Liver (tissue), 9 donors: ENCODE data around the gene ZNF860. TPM values are rescaled to one million over a fixed set of nuclear protein-coding genes. Genes with fewer than 3 reads are reported as not detected.

Experiments
- DNase-seq: peaks from one replicate; pipeline ENCODE4 v3.0.0-alpha.2; 2017; ENCODE audit warnings: low spot score
- H3K27ac ChIP-seq, 2 donors: one replicate each; pipeline ENCODE4 v1.7.0; 2013; ENCODE audit warnings: inconsistent platforms in 2 of 2, low read length in 2 of 2, control low read depth in 1 of 2, low read depth in 1 of 2, mild to moderate bottlenecking in 1 of 2
- H3K27me3 ChIP-seq, 4 donors: one replicate each; pipeline versions ENCODE4 v1.6.1 to v1.7.0; 2013; ENCODE audit warnings: low read length in 3 of 4, inconsistent platforms in 1 of 4, mild to moderate bottlenecking in 1 of 4, moderate library complexity in 1 of 4; ENCODE audit not compliant: control insufficient read depth in 4 of 4, insufficient read depth in 4 of 4
- H3K36me3 ChIP-seq, 4 donors: one replicate each; pipeline versions ENCODE4 v1.6.1 to v1.7.0; 2013; ENCODE audit warnings: low read length in 3 of 4, mild to moderate bottlenecking in 3 of 4, low read depth in 1 of 4, moderate library complexity in 1 of 4; ENCODE audit not compliant: control insufficient read depth in 4 of 4, insufficient read depth in 3 of 4
- H3K4me1 ChIP-seq, 4 donors: one replicate each; pipeline versions ENCODE4 v1.6.1 to v1.7.0; 2013; ENCODE audit warnings: low read length in 3 of 4, mild to moderate bottlenecking in 3 of 4, moderate library complexity in 1 of 4; ENCODE audit not compliant: control insufficient read depth in 4 of 4, insufficient read depth in 4 of 4
- H3K4me3 ChIP-seq, 3 donors: one replicate each; pipeline versions ENCODE4 v1.6.1 to v1.7.0; 2013; ENCODE audit warnings: low read length in 3 of 3, control low read depth in 1 of 3, low read depth in 1 of 3, mild to moderate bottlenecking in 1 of 3
- H3K9ac ChIP-seq, 2 donors: one replicate each; pipeline ENCODE4 v1.7.0; 2013; ENCODE audit warnings: low read length in 2 of 2, mild to moderate bottlenecking in 2 of 2, moderate library complexity in 2 of 2, control low read depth in 1 of 2, low read depth in 1 of 2
- H3K9me3 ChIP-seq, 4 donors: one replicate each; pipeline versions ENCODE4 v1.6.1 to v1.7.0; 2013; ENCODE audit warnings: low read length in 3 of 4; ENCODE audit not compliant: control insufficient read depth in 4 of 4
- EGR1 ChIP-seq, 2 donors: IDR thresholded peaks; 2 replicates each; pipeline ENCODE4 v1.6.1; 2016 to 2018; ENCODE audit warnings: antibody characterized with exemption in 2 of 2, low read depth in 2 of 2
- FOXA1 ChIP-seq: IDR thresholded peaks from 2 replicates; pipeline ENCODE4 v1.6.1; 2016; ENCODE audit warnings: antibody characterized with exemption
- FOXA2 ChIP-seq: IDR thresholded peaks from 2 replicates; pipeline ENCODE4 v1.6.1; 2016; ENCODE audit warnings: antibody characterized with exemption
- GABPA ChIP-seq, 2 donors: IDR thresholded peaks in 1 of 2; conservative IDR thresholded peaks in 1 of 2; 2 replicates each; pipeline ENCODE4 v1.6.1; 2016; ENCODE audit warnings: antibody characterized with exemption in 2 of 2, mild to moderate bottlenecking in 1 of 2, moderate library complexity in 1 of 2
- HNF4A ChIP-seq, 2 donors: conservative IDR thresholded peaks; 2 replicates each; pipeline ENCODE4 v1.6.1; 2016; ENCODE audit warnings: antibody characterized with exemption in 2 of 2, mild to moderate bottlenecking in 2 of 2
- HNF4G ChIP-seq: IDR thresholded peaks from 2 replicates; pipeline ENCODE4 v1.6.1; 2016; ENCODE audit warnings: antibody characterized with exemption
- JUND ChIP-seq, 2 donors: IDR thresholded peaks; 2 replicates each; pipeline ENCODE4 v1.6.1; 2016; ENCODE audit warnings: antibody characterized with exemption in 2 of 2
- NR2F2 ChIP-seq: IDR thresholded peaks from 2 replicates; pipeline ENCODE4 v1.6.1; 2016; ENCODE audit warnings: antibody characterized with exemption
- RAD21 ChIP-seq, 2 donors: IDR thresholded peaks; 2 replicates each; pipeline ENCODE4 v1.6.1; 2016; ENCODE audit warnings: antibody characterized with exemption in 2 of 2, mild to moderate bottlenecking in 2 of 2
- RXRA ChIP-seq, 2 donors: IDR thresholded peaks; 2 replicates each; pipeline ENCODE4 v1.6.1; 2017 to 2018; ENCODE audit warnings: antibody characterized with exemption in 2 of 2, mild to moderate bottlenecking in 1 of 2
- SP1 ChIP-seq: IDR thresholded peaks from 2 replicates; pipeline ENCODE4 v1.6.1; 2018; ENCODE audit warnings: antibody characterized with exemption, mild to moderate bottlenecking
- YY1 ChIP-seq: IDR thresholded peaks from 2 replicates; pipeline ENCODE4 v1.6.1; 2016; ENCODE audit warnings: antibody characterized with exemption, mild to moderate bottlenecking
- WGBS: extraction: QIAGEN DNeasy Blood & Tissue Kit; methylation state at CpG from one replicate; pipeline ENCODE4 v1.1.7; 2013; 5-methylcytosine and 5-hydroxymethylcytosine counted together
- polyA plus RNA-seq, 2 donors: library from polyadenylated mRNA; stranded (reverse) in 1 of 2; unstranded in 1 of 2; fragments of 200-250 nt in 1 of 2; fragments of >200 nt in 1 of 2; fragmentation: Nextera tagmentation in 1 of 2; extraction: Ambion mirVana in 1 of 2; gene quantifications; one replicate each; pipeline versions ENCODE4 v1.2.1 to v1.2.3, GENCODE V29; 2013 to 2015
- total RNA-seq, 2 donors: library from RNA; depleted of rRNA; stranded (reverse); fragments of >200 nt; gene quantifications; one replicate each; pipeline ENCODE4 v1.2.3, GENCODE V29; 2014
- TF ChIP-seq, protein P1 (sequence below): IDR thresholded peaks from 2 replicates; pipeline ENCODE4 v1.6.1; 2016; ENCODE audit warnings: antibody characterized with exemption, mild to moderate bottlenecking
- TF ChIP-seq, protein P2 (sequence below): fragments of 150-350 bp; IDR thresholded peaks from 2 replicates; pipeline ENCODE4 v1.5.1; 2017; ENCODE audit warnings: improper control_type of control experiment, low read depth, low read length; ENCODE audit not compliant: missing input control
- TF ChIP-seq, protein P3 (sequence below): IDR thresholded peaks from 2 replicates; pipeline ENCODE4 v1.6.1; 2016; ENCODE audit warnings: antibody characterized with exemption
- TF ChIP-seq, protein P4 (sequence below): IDR thresholded peaks from 2 replicates; pipeline ENCODE4 v1.6.1; 2016; ENCODE audit warnings: antibody characterized with exemption
- donor health status: healthy.
- donor health status: healthy.
- donor health status: healthy.
- donor health status: healthy.
- donor health status: healthy.

ZNF860 gene
- total and polyA plus RNA-seq, 4 donors, result 0.10 to 0.42 (median 0.17) TPM; not detected in 1

DNA sequence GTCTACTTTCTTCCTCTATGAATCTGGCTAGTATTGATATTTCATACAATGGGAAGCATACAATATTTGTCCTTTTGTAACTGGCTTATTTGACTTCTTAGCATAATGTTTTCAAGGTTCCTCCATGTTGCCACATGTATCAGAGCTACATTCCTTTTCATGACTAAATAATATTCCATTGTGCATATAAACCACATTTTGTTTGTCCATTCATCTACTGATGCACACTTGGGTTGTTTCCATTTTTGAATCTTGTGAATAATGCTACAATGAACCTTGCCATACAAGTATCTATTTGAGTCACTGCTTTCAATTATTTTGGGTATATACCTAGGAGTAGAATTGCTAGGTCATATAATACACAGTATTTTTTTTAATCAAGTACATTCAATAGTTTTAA is 38.5 kb upstream of the ZNF860 start:
- TF ChIP-seq, protein P1, sequence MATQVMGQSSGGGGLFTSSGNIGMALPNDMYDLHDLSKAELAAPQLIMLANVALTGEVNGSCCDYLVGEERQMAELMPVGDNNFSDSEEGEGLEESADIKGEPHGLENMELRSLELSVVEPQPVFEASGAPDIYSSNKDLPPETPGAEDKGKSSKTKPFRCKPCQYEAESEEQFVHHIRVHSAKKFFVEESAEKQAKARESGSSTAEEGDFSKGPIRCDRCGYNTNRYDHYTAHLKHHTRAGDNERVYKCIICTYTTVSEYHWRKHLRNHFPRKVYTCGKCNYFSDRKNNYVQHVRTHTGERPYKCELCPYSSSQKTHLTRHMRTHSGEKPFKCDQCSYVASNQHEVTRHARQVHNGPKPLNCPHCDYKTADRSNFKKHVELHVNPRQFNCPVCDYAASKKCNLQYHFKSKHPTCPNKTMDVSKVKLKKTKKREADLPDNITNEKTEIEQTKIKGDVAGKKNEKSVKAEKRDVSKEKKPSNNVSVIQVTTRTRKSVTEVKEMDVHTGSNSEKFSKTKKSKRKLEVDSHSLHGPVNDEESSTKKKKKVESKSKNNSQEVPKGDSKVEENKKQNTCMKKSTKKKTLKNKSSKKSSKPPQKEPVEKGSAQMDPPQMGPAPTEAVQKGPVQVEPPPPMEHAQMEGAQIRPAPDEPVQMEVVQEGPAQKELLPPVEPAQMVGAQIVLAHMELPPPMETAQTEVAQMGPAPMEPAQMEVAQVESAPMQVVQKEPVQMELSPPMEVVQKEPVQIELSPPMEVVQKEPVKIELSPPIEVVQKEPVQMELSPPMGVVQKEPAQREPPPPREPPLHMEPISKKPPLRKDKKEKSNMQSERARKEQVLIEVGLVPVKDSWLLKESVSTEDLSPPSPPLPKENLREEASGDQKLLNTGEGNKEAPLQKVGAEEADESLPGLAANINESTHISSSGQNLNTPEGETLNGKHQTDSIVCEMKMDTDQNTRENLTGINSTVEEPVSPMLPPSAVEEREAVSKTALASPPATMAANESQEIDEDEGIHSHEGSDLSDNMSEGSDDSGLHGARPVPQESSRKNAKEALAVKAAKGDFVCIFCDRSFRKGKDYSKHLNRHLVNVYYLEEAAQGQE, result no peak
- TF ChIP-seq, protein P2, sequence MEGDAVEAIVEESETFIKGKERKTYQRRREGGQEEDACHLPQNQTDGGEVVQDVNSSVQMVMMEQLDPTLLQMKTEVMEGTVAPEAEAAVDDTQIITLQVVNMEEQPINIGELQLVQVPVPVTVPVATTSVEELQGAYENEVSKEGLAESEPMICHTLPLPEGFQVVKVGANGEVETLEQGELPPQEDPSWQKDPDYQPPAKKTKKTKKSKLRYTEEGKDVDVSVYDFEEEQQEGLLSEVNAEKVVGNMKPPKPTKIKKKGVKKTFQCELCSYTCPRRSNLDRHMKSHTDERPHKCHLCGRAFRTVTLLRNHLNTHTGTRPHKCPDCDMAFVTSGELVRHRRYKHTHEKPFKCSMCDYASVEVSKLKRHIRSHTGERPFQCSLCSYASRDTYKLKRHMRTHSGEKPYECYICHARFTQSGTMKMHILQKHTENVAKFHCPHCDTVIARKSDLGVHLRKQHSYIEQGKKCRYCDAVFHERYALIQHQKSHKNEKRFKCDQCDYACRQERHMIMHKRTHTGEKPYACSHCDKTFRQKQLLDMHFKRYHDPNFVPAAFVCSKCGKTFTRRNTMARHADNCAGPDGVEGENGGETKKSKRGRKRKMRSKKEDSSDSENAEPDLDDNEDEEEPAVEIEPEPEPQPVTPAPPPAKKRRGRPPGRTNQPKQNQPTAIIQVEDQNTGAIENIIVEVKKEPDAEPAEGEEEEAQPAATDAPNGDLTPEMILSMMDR, result no peak
- Histone ChIP-seq H3K4me1 (no peaks in the 10 kb centered on the region), H3K36me3 (no peaks in the 10 kb centered on the region), H3K9ac (no peak overlapping the region), H3K27ac (no peak overlapping the region), H3K27me3 (peaks cover 0 to 9% (median 0%) of the 10 kb centered on the region in 4 donors), H3K9me3 (no peaks in the 10 kb centered on the region), H3K4me3 (no peak overlapping the region)
- DNase-seq, result no peak

DNA sequence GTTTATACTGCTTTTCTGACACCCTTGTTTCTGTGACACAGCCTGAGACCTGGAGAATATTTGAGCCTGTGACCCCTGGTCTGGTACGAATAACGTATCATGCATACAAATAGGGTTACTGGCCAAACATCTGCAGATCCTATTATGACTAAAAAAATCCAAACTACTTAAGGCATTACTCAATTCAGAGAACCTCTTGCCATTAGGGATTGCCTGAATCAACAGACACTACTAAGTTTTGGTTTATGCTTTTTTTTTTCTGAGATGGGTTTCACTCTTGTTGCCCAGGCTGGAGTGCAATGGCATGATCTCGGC is 35.9 kb upstream of the ZNF860 start:
- 81% methylated on average over 3 of the region's 3 CpGs for WGBS
- Histone ChIP-seq H3K4me1 (no peaks in the 10 kb centered on the region), H3K9ac (no peak overlapping the region), H3K27me3 (peaks cover 0 to 6% (median 0%) of the 10 kb centered on the region in 4 donors), H3K9me3 (peaks cover 0 to 9% (median under 1%) of the 10 kb centered on the region in 4 donors), H3K36me3 (no peaks in the 10 kb centered on the region), H3K4me3 (no peak overlapping the region), H3K27ac (no peak overlapping the region)
- TF ChIP-seq EGR1 (IDR thresholded peaks at IDR 0.05; ENCODE audit: low read depth in 2 of 2) (no peak), RXRA (IDR thresholded peaks at IDR 0.05) (no peak), SP1 (no peak), JUND (IDR thresholded peaks at IDR 0.05) (no peak), HNF4G (no peak), RAD21 (IDR thresholded peaks at IDR 0.05) (no peak), HNF4A (conservative IDR thresholded peaks at IDR 0.05) (no peak), NR2F2 (no peak), FOXA2 (no peak), FOXA1 (no peak), YY1 (no peak), GABPA (IDR thresholded peaks at IDR 0.05 in 1 of 2, conservative IDR thresholded peaks at IDR 0.05 in 1 of 2) (no peak)
- TF ChIP-seq, protein P1, result no peak
- TF ChIP-seq, protein P2, result no peak
- TF ChIP-seq, protein P3, sequence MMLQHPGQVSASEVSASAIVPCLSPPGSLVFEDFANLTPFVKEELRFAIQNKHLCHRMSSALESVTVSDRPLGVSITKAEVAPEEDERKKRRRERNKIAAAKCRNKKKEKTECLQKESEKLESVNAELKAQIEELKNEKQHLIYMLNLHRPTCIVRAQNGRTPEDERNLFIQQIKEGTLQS, result no peak
- TF ChIP-seq, protein P4, sequence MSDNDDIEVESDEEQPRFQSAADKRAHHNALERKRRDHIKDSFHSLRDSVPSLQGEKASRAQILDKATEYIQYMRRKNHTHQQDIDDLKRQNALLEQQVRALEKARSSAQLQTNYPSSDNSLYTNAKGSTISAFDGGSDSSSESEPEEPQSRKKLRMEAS, result no peak
- no peak for DNase-seq
